Activated CD8-positive, alpha-beta memory T cell treated with anti-CD3 and anti-CD28 coated beads for 36 hours (primary cell): Measurements from ENCODE around the gene NHSL1. TPM values are rescaled to one million over a fixed set of nuclear protein-coding genes. Genes with fewer than 3 reads are reported as not detected.

ENCODE experiments used
- CTCF ChIA-PET: fragments of 350-600 bp; sonication (Branson Sonifier 250); formaldehyde crosslinking; loops from one replicate; lab custom pipeline; 2021; ENCODE audit warnings: antibody characterized with exemption; lab: Charles Lee
- POLR2A ChIA-PET: fragments of 350-600 bp; sonication (Branson Sonifier 250); formaldehyde crosslinking; loops from one replicate; lab custom pipeline; 2021; ENCODE audit warnings: antibody characterized with exemption; lab: Charles Lee
- total RNA-seq, 2 experiments: library from RNA; stranded (reverse); gene quantifications; one replicate each; pipeline ENCODE4 v1.2.3, GENCODE V29; 2021

The NHSL1 gene
- total RNA-seq, 2 experiments from 2014 or later, result 0.19 to 0.38 TPM

- POLR2A ChIA-PET, result no interaction called here
- CTCF ChIA-PET, result interaction anchor here (0.6 to 1.2 kb wide), 4 partner anchors 115 to 1742 kb away, joined by 3 to 4 read pairs (median 3); no protein-coding TSS in a partner anchor
These were observed 97.1 kb downstream of the NHSL1 start for GRCh38 chr6:138401960-138402837.

- POLR2A ChIA-PET, result no interaction called here
- CTCF ChIA-PET, result no interaction called here
These were observed 99.0 kb downstream of the NHSL1 start for GRCh38 chr6:138400326-138400725.

GRCh38 chr6:138397128-138398122 is 101.9 kb downstream of the NHSL1 start:
- ChIA-PET CTCF (interaction anchor here (0.6 kb wide), 1 partner anchor 500 kb away, joined by 3 read pairs; no protein-coding TSS in a partner anchor), POLR2A (no interaction called here)

GRCh38 chr6:138396709-138397108 is 102.6 kb downstream of the NHSL1 start:
- ChIA-PET CTCF (interaction anchor here (0.6 kb wide), 1 partner anchor 499 kb away, joined by 3 read pairs; no protein-coding TSS in a partner anchor), POLR2A (no interaction called here)

GRCh38 chr6:138393871-138394783 is 105.2 kb downstream of the NHSL1 start:
- CTCF ChIA-PET, result no interaction called here
- POLR2A ChIA-PET, result no interaction called here

GRCh38 chr6:138389551-138389950 is 109.7 kb downstream of the NHSL1 start:
- POLR2A ChIA-PET, result no interaction called here
- CTCF ChIA-PET, result no interaction called here

GRCh38 chr6:138387577-138388368 is 111.5 kb downstream of the NHSL1 start:
- ChIA-PET POLR2A (no interaction called here), CTCF (no interaction called here)

- POLR2A ChIA-PET, result no interaction called here
- CTCF ChIA-PET, result no interaction called here
These were observed 112.4 kb downstream of the NHSL1 start for GRCh38 chr6:138386897-138387296.

GRCh38 chr6:138383776-138384175 is 115.5 kb downstream of the NHSL1 start:
- ChIA-PET POLR2A (no interaction called here), CTCF (no interaction called here)

- POLR2A ChIA-PET, result no interaction called here
- CTCF ChIA-PET, result interaction anchor here (0.7 kb wide), 1 partner anchor 39 kb away, joined by 3 read pairs; no protein-coding TSS in a partner anchor
These were observed 116.6 kb downstream of the NHSL1 start for GRCh38 chr6:138382498-138383265.

GRCh38 chr6:138378463-138378862 is 120.8 kb downstream of the NHSL1 start:
- POLR2A ChIA-PET, result no interaction called here
- CTCF ChIA-PET, result no interaction called here

GRCh38 chr6:138377844-138378243 is 121.5 kb downstream of the NHSL1 start, which contains the start of gene SMIM28:
TSS of gene SMIM28 (plus strand) at chr6:138377905. CDS start at chr6:138378073, 168 bp downstream.
- ChIA-PET CTCF (no interaction called here), POLR2A (no interaction called here)

GRCh38 chr6:138377042-138377441 is 122.3 kb downstream of the NHSL1 start:
- ChIA-PET POLR2A (no interaction called here), CTCF (interaction anchor here (0.6 kb wide), 2 partner anchors 33 to 230 kb away, joined by 4 to 5 read pairs; no protein-coding TSS in a partner anchor)

GRCh38 chr6:138374815-138375214 is 124.5 kb downstream of the NHSL1 start:
- CTCF ChIA-PET, result no interaction called here
- POLR2A ChIA-PET, result no interaction called here

- ChIA-PET POLR2A (no interaction called here), CTCF (interaction anchor here (0.9 kb wide), 1 partner anchor 258 kb away, joined by 3 read pairs; no protein-coding TSS in a partner anchor)
These were observed 125.1 kb downstream of the NHSL1 start for GRCh38 chr6:138374230-138374629.

- ChIA-PET CTCF (no interaction called here), POLR2A (no interaction called here)
These were observed 126.4 kb downstream of the NHSL1 start for GRCh38 chr6:138372711-138373463.
